CD4-positive, CD25-positive, alpha-beta regulatory T cell (primary cell): ENCODE results near the gene GFI1B. TPM values are rescaled to one million over a fixed set of nuclear protein-coding genes. Genes with fewer than 3 reads are reported as not detected.
A peak's percentile ranks its signal among the peaks of the same experiment; 100 is the strongest.
"Not testable (repeated sequence)": the region's sequence is repeated elsewhere in the genome, so short reads cannot be mapped to it uniquely, and the experiment has no call there.

ENCODE experiments used
- ATAC-seq, 2 donors: fragments of 150-1000 bp; cut with Tn5 transposase; one replicate each; pipeline ENCODE4 v1.10.0; 2021; ENCODE audit warnings: low read depth in 2 of 2, moderate number of reproducible peaks in 2 of 2, moderate library complexity in 1 of 2
- DNase-seq, 3 donors: peaks; one replicate each; pipeline versions ENCODE4 v3.0.0 to v3.0.0-alpha.2; 2012 to 2022; ENCODE audit warnings: mixed read lengths in 1 of 3
- H3K27ac ChIP-seq: one replicate; pipeline ENCODE4 v1.7.0; 2013; ENCODE audit warnings: mild to moderate bottlenecking, low read length; ENCODE audit not compliant: insufficient read depth, poor library complexity, severe bottlenecking
- H3K27me3 ChIP-seq: one replicate; pipeline ENCODE4 v1.7.0; 2013; ENCODE audit warnings: low read length; ENCODE audit not compliant: control insufficient read depth, insufficient read depth
- H3K36me3 ChIP-seq: one replicate; pipeline ENCODE4 v1.7.0; 2013; ENCODE audit warnings: mild to moderate bottlenecking, low read length, moderate library complexity; ENCODE audit not compliant: control insufficient read depth, insufficient read depth
- H3K4me1 ChIP-seq: 2 replicates; pipeline ENCODE4 v1.7.0; 2013; ENCODE audit warnings: mild to moderate bottlenecking, low read length; ENCODE audit not compliant: insufficient read depth, control insufficient read depth, poor library complexity, severe bottlenecking
- H3K4me3 ChIP-seq: one replicate; pipeline ENCODE4 v1.7.0; 2013; ENCODE audit warnings: low read depth, mild to moderate bottlenecking, low read length, moderate library complexity
- H3K9me3 ChIP-seq, 2 experiments: 1 replicate in 1 of 2; 2 replicates in 1 of 2; pipeline ENCODE4 v1.7.0; 2013; ENCODE audit warnings: low read length in 2 of 2, mild to moderate bottlenecking in 1 of 2, moderate library complexity in 1 of 2; ENCODE audit not compliant: control insufficient read depth in 2 of 2
- H3K27ac Mint-ChIP-seq, 3 donors: one replicate each; pipeline ENCODE4 v1.8.0; 2020 to 2022; ENCODE audit warnings: mild to moderate bottlenecking in 3 of 3, mixed read lengths in 3 of 3, moderate library complexity in 2 of 3
- H3K27me3 Mint-ChIP-seq: one replicate; pipeline ENCODE4 v1.8.0; 2022; ENCODE audit warnings: mild to moderate bottlenecking, mixed read lengths
- H3K36me3 Mint-ChIP-seq: one replicate; pipeline ENCODE4 v1.8.0; 2020; ENCODE audit warnings: mixed read lengths
- H3K4me1 Mint-ChIP-seq, 4 donors: one replicate each; pipeline ENCODE4 v1.8.0; 2020 to 2022; ENCODE audit warnings: mixed read lengths in 4 of 4, mild to moderate bottlenecking in 1 of 4
- H3K4me3 Mint-ChIP-seq, 4 donors: one replicate each; pipeline ENCODE4 v1.8.0; 2020 to 2022; ENCODE audit warnings: mild to moderate bottlenecking in 4 of 4, mixed read lengths in 4 of 4, moderate library complexity in 3 of 4
- H3K9me3 Mint-ChIP-seq, 7 donors: one replicate each; pipeline ENCODE4 v1.8.0; 2020 to 2022; ENCODE audit warnings: mixed read lengths in 7 of 7, mild to moderate bottlenecking in 3 of 7, moderate library complexity in 2 of 7
- polyA plus RNA-seq, 4 donors: library from polyadenylated mRNA; unstranded; fragments of 300-500 nt; fragmentation: Illumina TruSeq; gene quantifications; one replicate each; pipeline ENCODE4 v1.2.3, GENCODE V29; 2021
- total RNA-seq: library from RNA; stranded (reverse); gene quantifications from one replicate; pipeline ENCODE4 v1.2.3, GENCODE V29; 2022

The GFI1B gene
- total and polyA plus RNA-seq, 5 donors from 2014 or later, result 0.05 to 3.3 TPM; not detected in 3

DNA sequence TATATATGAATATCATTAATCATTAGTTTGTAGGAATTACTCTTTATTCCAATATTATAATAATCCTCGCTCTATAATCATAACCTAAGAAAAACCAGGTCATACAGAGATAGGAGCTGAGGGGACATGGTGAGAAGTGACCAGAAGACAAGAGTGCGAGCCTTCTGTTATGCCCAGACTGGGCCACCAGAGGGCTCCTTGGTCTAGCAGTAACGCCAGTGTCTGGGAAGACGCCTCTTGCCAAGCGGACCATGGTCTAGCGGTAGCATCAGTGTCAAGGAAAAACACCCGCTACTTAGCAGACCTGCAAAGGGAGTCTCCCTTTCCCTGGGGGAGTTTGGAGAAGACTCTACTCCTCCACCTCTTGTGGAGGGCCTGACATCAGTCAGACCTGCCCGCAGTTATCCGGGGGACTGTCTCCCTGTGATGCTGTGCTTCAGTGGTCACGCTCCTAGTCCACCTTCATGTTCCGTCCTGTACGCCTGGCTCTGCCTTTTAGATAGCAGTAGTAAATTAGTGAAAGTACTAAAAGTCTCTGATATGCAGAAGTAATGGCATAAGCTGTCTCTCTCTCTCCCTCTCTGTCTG, 62.5 kb downstream of the GFI1B start:
- H3K27me3 Mint-ChIP-seq, H3K9me3 ChIP-seq, ATAC-seq, H3K4me3 ChIP-seq, H3K9me3 Mint-ChIP-seq, H3K27me3 ChIP-seq, H3K4me1 ChIP-seq, H3K27ac ChIP-seq, H3K27ac Mint-ChIP-seq, H3K4me3 Mint-ChIP-seq: not testable (repeated sequence)
- H3K36me3 ChIP-seq, result peaks cover 43% of the 10 kb centered on the region
- peaks cover 23% of the 10 kb centered on the region for H3K36me3 Mint-ChIP-seq
- H3K4me1 Mint-ChIP-seq, result peaks cover 0 to 22% (median 13%) of the 10 kb centered on the region in 4 donors
- DNase-seq, result peak in 2 of 3 donors; percentile 26 to 32

Other genes starting within 250 kb of the GFI1B start
- gene AK8, start 100.4 kb upstream of the GFI1B start, total RNA-seq, result not detected
- gene AK8, start 100.4 kb upstream of the GFI1B start, polyA plus RNA-seq, result under 1 TPM in 1 of 4 donors, not detected in 3; 0.21 TPM
- gene SPACA9, start 99.8 kb upstream of the GFI1B start, total RNA-seq, result 0.32 TPM
- 1 to 10 TPM in 2 of 4 donors, under 1 TPM in 2; 0.61 to 2.2 (median 1.2) TPM for gene SPACA9, start 99.8 kb upstream of the GFI1B start, polyA plus RNA-seq
- gene TSC1, start 34.1 kb upstream of the GFI1B start, total RNA-seq, result 63.0 TPM
- 10 to 100 TPM in 3 of 4 donors, 1 to 10 TPM in 1; 8.7 to 14.5 (median 11.2) TPM for gene TSC1, start 34.1 kb upstream of the GFI1B start, polyA plus RNA-seq
- gene GTF3C5, start 52.3 kb downstream of the GFI1B start, total RNA-seq, result 50.5 TPM
- gene GTF3C5, start 52.3 kb downstream of the GFI1B start, polyA plus RNA-seq, result 10 to 100 TPM; 35.8 to 40.3 (median 39.4) TPM
- gene CEL, start 83.3 kb downstream of the GFI1B start, total RNA-seq, result 0.37 TPM
- gene CEL, start 83.3 kb downstream of the GFI1B start, polyA plus RNA-seq, result not detected
- 228 TPM for gene RALGDS, start 142.5 kb downstream of the GFI1B start, total RNA-seq
- 10 to 100 TPM; 34.6 to 64.2 (median 49.2) TPM for gene RALGDS, start 142.5 kb downstream of the GFI1B start, polyA plus RNA-seq
- gene GBGT1, start 185.2 kb downstream of the GFI1B start, total RNA-seq, result 1.5 TPM
- gene GBGT1, start 185.2 kb downstream of the GFI1B start, polyA plus RNA-seq, result 1 to 10 TPM in 1 of 4 donors, under 1 TPM in 1, not detected in 2; 0.67 to 1.6 TPM
- gene OBP2B, start 230.6 kb downstream of the GFI1B start, total RNA-seq, result not detected
- not detected for gene OBP2B, start 230.6 kb downstream of the GFI1B start, polyA plus RNA-seq